K562 (cell line): ENCODE results near the gene KCNC3. TPM values are rescaled to one million over a fixed set of nuclear protein-coding genes. Genes with fewer than 3 reads are reported as not detected.

Source experiments
- CBX1 ChIP-seq: sonication (generic); IDR thresholded peaks from 2 replicates; pipeline ENCODE4 v1.6.1; 2016; ENCODE audit warnings: antibody characterized with exemption, low read depth, mild to moderate bottlenecking
- CEBPB ChIP-seq: fragments of 450-650 bp; IDR thresholded peaks from 2 replicates; pipeline ENCODE4 v1.6.1; 2016; ENCODE audit warnings: missing genetic modification characterization, missing compliant biosample characterization
- CTBP1 ChIP-seq: fragments of 450-650 bp; IDR thresholded peaks from 2 replicates; pipeline ENCODE4 v1.6.1; 2016; ENCODE audit warnings: borderline replicate concordance
- DACH1 ChIP-seq: fragments of 450-650 bp; IDR thresholded peaks from 2 replicates; pipeline ENCODE4 v1.6.1; 2018; ENCODE audit not compliant: partially characterized antibody
- ELF4 ChIP-seq: fragments of 450-650 bp; formaldehyde crosslinking; IDR thresholded peaks from 2 replicates; pipeline ENCODE4 v1.4.0; 2022; ENCODE audit warnings: missing genetic modification characterization
- HNRNPL ChIP-seq: fragments of 200-400 bp; formaldehyde crosslinking; IDR thresholded peaks from 2 replicates; pipeline ENCODE4 v1.6.1; 2017; ENCODE audit warnings: low read depth, mild to moderate bottlenecking, low read length
- KDM4B ChIP-seq, 2 experiments: fragments of 450-650 bp in 1 of 2; sonication (generic) in 1 of 2; IDR thresholded peaks; 2 replicates each; pipeline ENCODE4 v1.6.1; 2016 to 2017; ENCODE audit warnings: borderline replicate concordance in 2 of 2, antibody characterized with exemption in 1 of 2, low read depth in 1 of 2, mild to moderate bottlenecking in 1 of 2
- KLF13 ChIP-seq: fragments of 450-650 bp; IDR thresholded peaks from 2 replicates; pipeline ENCODE4 v1.6.1; 2016; ENCODE audit warnings: missing genetic modification characterization, low read depth, mild to moderate bottlenecking, missing compliant biosample characterization, moderate library complexity, borderline replicate concordance
- MCM2 ChIP-seq: fragments of 450-650 bp; IDR thresholded peaks from 2 replicates; pipeline ENCODE4 v1.6.1; 2017; ENCODE audit warnings: low read depth, mild to moderate bottlenecking
- NR1H2 ChIP-seq: sonication (generic); formaldehyde crosslinking; IDR thresholded peaks from 2 replicates; pipeline ENCODE4 v1.4.0; 2020; ENCODE audit warnings: mild to moderate bottlenecking, missing genetic modification reagents
- RBM39 ChIP-seq: fragments of 200-400 bp; formaldehyde crosslinking; optimal IDR thresholded peaks from 2 replicates; pipeline ENCODE3; 2018; ENCODE audit warnings: low read depth, low read length
- SIN3A ChIP-seq, 2 experiments: fragments of 150-350 bp in 1 of 2; IDR thresholded peaks; 2 replicates each; pipeline ENCODE4 v1.6.1; 2011 to 2016; ENCODE audit warnings: borderline replicate concordance in 2 of 2, low read depth in 2 of 2, low read length in 2 of 2, mild to moderate bottlenecking in 2 of 2, moderate library complexity in 2 of 2; ENCODE audit not compliant: control insufficient read depth in 1 of 2
- SLC30A9 ChIP-seq: fragments of 250-450 bp; sonication (Bioruptor Pico); IDR thresholded peaks from 2 replicates; pipeline ENCODE4 v1.8.0; 2022; ENCODE audit warnings: mild to moderate bottlenecking, moderate library complexity
- SMARCA5 ChIP-seq: fragments of 450-650 bp; IDR thresholded peaks from 2 replicates; pipeline ENCODE4 v1.6.1; 2016
- SMARCC2 ChIP-seq: fragments of 450-650 bp; IDR thresholded peaks from 2 replicates; pipeline ENCODE4 v1.6.1; 2017; ENCODE audit warnings: antibody characterized with exemption, moderate library complexity, mild to moderate bottlenecking, low read depth
- XRCC5 ChIP-seq: fragments of 200-400 bp; formaldehyde crosslinking; IDR thresholded peaks from 2 replicates; pipeline ENCODE4 v1.6.1; 2017; ENCODE audit warnings: low read depth, mild to moderate bottlenecking, low read length
- ZNF217 ChIP-seq: sonication (generic); formaldehyde crosslinking; IDR thresholded peaks from 2 replicates; pipeline ENCODE4 v1.8.0; 2022; ENCODE audit warnings: mild to moderate bottlenecking, missing genetic modification reagents
- ZNF24 ChIP-seq: fragments of 450-650 bp; IDR thresholded peaks from 2 replicates; pipeline ENCODE4 v1.6.1; 2016
- ZNF561 ChIP-seq: fragments of 450-650 bp; formaldehyde crosslinking; conservative IDR thresholded peaks from 2 replicates; pipeline ENCODE4 v1.4.0; 2020; ENCODE audit warnings: mild to moderate bottlenecking, moderate library complexity
- ZNF668 ChIP-seq: fragments of 250-450 bp; sonication (Bioruptor Pico); IDR thresholded peaks from 2 replicates; pipeline ENCODE4 v1.8.0; 2022; ENCODE audit warnings: mild to moderate bottlenecking, inconsistent platforms
- polyA plus RNA-seq, 8 experiments: library from polyadenylated mRNA; depleted of rRNA in 4 of 8; stranded (reverse) in 5 of 8; unstranded in 3 of 8; fragments of >200 nt; fragmentation: Nextera tagmentation in 2 of 8; fragmentation: Illumina TruSeq in 1 of 8; extraction: Ambion mirVana in 2 of 8; extraction: Trizol in 1 of 8; gene quantifications; 2 replicates each; pipeline versions ENCODE4 v1.2.1 to v1.2.3, GENCODE V29; 2011 to 2014; ENCODE audit warnings: inconsistent platforms in 1 of 8, missing spikeins in 1 of 8
- total RNA-seq, 7 experiments: library from RNA; depleted of rRNA in 6 of 7; stranded (reverse); fragments of >200 nt in 6 of 7; fragmentation: Illumina TruSeq in 2 of 7; extraction: Trizol in 2 of 7; gene quantifications; 2 replicates each; pipeline versions ENCODE4 v1.2.1 to v1.2.3, GENCODE V29; 2011 to 2021; ENCODE audit warnings: low replicate concordance in 1 of 7
- TF ChIP-seq, protein P1 (sequence below): IDR thresholded peaks from 2 replicates; pipeline ENCODE4 v1.6.1; 2012; ENCODE audit warnings: low read depth, low read length, improper control_type of control experiment, borderline replicate concordance
- TF ChIP-seq, protein P2 (sequence below): fragments of 250-450 bp; sonication (Bioruptor Pico); IDR thresholded peaks from 2 replicates; pipeline ENCODE4 v1.8.0; 2021; ENCODE audit warnings: moderate library complexity, mild to moderate bottlenecking, inconsistent platforms
- TF ChIP-seq, protein P3 (sequence below): fragments of 450-650 bp; IDR thresholded peaks from 2 replicates; pipeline ENCODE4 v1.6.1; 2016
- TF ChIP-seq, protein P4 (sequence below): fragments of 150-350 bp; conservative IDR thresholded peaks from 2 replicates; pipeline ENCODE4 v1.6.1; 2014; ENCODE audit warnings: low read length

Gene KCNC3
- total and polyA plus RNA-seq, 9 of the 15 experiments (the other 6 are each of a cell fraction or from before 2014, with no cell fraction given) = 0.03 to 26.2 (median 2.0) TPM

DNA sequence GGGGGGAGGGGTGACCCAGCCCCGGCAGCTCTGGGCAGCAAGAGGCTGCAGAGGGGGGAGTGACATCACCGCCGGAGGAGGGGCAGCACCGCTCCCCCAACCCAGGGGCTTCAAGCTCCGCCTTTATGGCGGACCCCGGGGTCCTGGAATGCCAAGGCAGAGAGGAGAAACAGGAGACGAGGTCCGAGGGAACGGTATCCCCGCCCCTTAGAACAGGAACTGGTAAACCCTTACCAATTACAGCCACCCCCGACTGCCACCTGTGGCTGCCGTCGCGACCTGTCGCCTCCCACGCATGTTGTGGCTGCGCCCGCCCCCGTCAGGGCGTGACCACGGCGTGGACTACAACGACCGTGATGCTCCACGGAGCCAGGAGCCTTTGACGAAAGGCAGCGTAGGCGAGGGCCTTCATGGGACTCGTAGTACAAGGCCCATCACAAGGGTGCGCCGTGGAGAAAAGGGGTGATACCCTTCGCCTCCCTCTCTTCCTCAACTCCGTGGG, 4.1 kb upstream of the KCNC3 start (continued):
- TF ChIP-seq, protein P1, sequence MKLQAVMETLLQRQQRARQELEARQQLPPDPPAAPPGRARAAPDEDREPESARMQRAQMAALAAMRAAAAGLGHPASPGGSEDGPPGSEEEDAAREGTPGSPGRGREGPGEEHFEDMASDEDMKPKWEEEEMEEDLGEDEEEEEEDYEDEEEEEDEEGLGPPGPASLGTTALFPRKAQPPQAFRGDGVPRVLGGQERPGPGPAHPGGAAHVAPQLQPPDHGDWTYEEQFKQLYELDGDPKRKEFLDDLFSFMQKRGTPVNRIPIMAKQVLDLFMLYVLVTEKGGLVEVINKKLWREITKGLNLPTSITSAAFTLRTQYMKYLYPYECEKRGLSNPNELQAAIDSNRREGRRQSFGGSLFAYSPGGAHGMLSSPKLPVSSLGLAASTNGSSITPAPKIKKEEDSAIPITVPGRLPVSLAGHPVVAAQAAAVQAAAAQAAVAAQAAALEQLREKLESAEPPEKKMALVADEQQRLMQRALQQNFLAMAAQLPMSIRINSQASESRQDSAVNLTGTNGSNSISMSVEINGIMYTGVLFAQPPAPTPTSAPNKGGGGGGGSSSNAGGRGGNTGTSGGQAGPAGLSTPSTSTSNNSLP = no peak
- TF ChIP-seq, protein P2, sequence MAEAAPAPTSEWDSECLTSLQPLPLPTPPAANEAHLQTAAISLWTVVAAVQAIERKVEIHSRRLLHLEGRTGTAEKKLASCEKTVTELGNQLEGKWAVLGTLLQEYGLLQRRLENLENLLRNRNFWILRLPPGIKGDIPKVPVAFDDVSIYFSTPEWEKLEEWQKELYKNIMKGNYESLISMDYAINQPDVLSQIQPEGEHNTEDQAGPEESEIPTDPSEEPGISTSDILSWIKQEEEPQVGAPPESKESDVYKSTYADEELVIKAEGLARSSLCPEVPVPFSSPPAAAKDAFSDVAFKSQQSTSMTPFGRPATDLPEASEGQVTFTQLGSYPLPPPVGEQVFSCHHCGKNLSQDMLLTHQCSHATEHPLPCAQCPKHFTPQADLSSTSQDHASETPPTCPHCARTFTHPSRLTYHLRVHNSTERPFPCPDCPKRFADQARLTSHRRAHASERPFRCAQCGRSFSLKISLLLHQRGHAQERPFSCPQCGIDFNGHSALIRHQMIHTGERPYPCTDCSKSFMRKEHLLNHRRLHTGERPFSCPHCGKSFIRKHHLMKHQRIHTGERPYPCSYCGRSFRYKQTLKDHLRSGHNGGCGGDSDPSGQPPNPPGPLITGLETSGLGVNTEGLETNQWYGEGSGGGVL (CRISPR knock-in tag) = no peak
- TF ChIP-seq, protein P3, sequence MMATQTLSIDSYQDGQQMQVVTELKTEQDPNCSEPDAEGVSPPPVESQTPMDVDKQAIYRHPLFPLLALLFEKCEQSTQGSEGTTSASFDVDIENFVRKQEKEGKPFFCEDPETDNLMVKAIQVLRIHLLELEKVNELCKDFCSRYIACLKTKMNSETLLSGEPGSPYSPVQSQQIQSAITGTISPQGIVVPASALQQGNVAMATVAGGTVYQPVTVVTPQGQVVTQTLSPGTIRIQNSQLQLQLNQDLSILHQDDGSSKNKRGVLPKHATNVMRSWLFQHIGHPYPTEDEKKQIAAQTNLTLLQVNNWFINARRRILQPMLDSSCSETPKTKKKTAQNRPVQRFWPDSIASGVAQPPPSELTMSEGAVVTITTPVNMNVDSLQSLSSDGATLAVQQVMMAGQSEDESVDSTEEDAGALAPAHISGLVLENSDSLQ = peak; percentile 65
- TF ChIP-seq KLF13 = no peak
- TF ChIP-seq RBM39 = no peak
- TF ChIP-seq DACH1 = no peak
- no peak for TF ChIP-seq ZNF217 (CRISPR knock-in tag)
- no peak for TF ChIP-seq SMARCC2
- no peak for TF ChIP-seq ZNF561 (CRISPR knock-in tag)
- TF ChIP-seq ELF4 (CRISPR knock-in tag) = no peak
- TF ChIP-seq SMARCA5 = no peak
- no peak for TF ChIP-seq HNRNPL
- no peak for TF ChIP-seq SLC30A9 (CRISPR knock-in tag)
- no peak for TF ChIP-seq MCM2
- TF ChIP-seq XRCC5 = no peak
- TF ChIP-seq, protein P4, sequence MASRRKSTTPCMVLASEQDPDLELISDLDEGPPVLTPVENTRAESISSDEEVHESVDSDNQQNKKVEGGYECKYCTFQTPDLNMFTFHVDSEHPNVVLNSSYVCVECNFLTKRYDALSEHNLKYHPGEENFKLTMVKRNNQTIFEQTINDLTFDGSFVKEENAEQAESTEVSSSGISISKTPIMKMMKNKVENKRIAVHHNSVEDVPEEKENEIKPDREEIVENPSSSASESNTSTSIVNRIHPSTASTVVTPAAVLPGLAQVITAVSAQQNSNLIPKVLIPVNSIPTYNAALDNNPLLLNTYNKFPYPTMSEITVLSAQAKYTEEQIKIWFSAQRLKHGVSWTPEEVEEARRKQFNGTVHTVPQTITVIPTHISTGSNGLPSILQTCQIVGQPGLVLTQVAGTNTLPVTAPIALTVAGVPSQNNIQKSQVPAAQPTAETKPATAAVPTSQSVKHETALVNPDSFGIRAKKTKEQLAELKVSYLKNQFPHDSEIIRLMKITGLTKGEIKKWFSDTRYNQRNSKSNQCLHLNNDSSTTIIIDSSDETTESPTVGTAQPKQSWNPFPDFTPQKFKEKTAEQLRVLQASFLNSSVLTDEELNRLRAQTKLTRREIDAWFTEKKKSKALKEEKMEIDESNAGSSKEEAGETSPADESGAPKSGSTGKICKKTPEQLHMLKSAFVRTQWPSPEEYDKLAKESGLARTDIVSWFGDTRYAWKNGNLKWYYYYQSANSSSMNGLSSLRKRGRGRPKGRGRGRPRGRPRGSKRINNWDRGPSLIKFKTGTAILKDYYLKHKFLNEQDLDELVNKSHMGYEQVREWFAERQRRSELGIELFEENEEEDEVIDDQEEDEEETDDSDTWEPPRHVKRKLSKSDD = no peak
- no peak for TF ChIP-seq ZNF24
- no peak for TF ChIP-seq NR1H2
- TF ChIP-seq ZNF668 (CRISPR knock-in tag) = no peak
- TF ChIP-seq KDM4B (IDR thresholded peaks at IDR 0.05; ENCODE audit: borderline replicate concordance in 2 of 2, low read depth in 1 of 2) = peak in 1 of 2 experiments; percentile 75; a peak in 1 of 4 replicates
- no peak for TF ChIP-seq CEBPB (tag)
- peak; percentile 13 to 69; a peak in 2 of 4 replicates for TF ChIP-seq SIN3A (IDR thresholded peaks at IDR 0.05; ENCODE audit: borderline replicate concordance in 2 of 2, control insufficient read depth in 1 of 2, low read depth in 2 of 2, low read length in 2 of 2)
- TF ChIP-seq CBX1 = no peak
- TF ChIP-seq CTBP1 = peak; percentile 52; the same call in 1 of the 2 replicates
